Fibroblast of mammary gland (primary cell): ENCODE measurements around the gene FCAMR.

Experiments
- DNase-seq: peaks from one replicate; pipeline ENCODE4 v3.0.0-alpha.2; 2010; ENCODE audit warnings: low read depth
- H3K4me3 ChIP-seq: 2 replicates; pipeline ENCODE4 v1.5.1; 2011; ENCODE audit warnings: low read depth, mild to moderate bottlenecking, low read length, moderate library complexity; ENCODE audit not compliant: control insufficient read depth
- TF ChIP-seq, protein P1 (sequence below): conservative IDR thresholded peaks from 2 replicates; pipeline ENCODE4 v1.5.1; 2011; ENCODE audit warnings: low read depth, low read length, inconsistent platforms; ENCODE audit not compliant: control insufficient read depth, insufficient read depth

Gene FCAMR

DNA sequence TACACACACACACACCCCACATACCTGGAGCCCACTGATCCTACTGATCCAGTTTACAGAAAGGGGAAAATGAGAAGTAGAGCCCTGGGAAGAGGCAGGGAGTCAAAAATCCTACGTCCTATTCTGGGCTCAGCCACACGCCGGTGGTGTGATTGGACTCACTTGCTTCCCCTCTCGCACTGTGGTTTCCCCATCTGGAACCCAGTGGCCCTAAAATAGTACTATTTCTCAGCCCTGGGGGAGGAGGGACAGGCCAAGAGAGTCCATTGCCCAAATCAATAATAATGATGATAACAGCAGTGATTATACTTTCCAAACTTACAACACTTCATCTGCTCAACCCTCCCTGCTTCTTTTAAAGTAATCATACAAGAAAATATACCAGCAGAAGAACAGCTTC is 21.1 kb downstream of the FCAMR start:
- no peak for DNase-seq

DNA sequence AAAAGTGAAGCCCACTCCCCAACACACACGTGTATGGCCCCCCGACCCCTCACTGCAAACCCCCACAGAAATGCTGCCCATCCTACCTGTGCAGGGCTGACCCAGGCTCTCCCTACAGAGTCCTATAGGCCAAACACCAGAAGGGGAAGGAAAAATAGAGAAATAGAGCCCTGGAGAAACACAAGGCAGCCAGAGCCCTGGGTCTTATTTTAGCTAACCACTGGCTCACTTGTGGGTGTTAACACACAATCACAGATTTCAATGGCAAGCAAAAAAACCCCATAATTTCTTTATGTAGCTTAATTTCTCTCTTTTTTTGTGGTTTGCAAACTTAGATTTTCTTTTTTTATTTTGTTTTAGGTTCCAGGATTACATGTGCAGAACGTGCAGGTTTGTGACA is 23.0 kb downstream of the FCAMR start:
- no peak overlapping the region for H3K4me3 ChIP-seq
- no peak for DNase-seq
- TF ChIP-seq, protein P1, sequence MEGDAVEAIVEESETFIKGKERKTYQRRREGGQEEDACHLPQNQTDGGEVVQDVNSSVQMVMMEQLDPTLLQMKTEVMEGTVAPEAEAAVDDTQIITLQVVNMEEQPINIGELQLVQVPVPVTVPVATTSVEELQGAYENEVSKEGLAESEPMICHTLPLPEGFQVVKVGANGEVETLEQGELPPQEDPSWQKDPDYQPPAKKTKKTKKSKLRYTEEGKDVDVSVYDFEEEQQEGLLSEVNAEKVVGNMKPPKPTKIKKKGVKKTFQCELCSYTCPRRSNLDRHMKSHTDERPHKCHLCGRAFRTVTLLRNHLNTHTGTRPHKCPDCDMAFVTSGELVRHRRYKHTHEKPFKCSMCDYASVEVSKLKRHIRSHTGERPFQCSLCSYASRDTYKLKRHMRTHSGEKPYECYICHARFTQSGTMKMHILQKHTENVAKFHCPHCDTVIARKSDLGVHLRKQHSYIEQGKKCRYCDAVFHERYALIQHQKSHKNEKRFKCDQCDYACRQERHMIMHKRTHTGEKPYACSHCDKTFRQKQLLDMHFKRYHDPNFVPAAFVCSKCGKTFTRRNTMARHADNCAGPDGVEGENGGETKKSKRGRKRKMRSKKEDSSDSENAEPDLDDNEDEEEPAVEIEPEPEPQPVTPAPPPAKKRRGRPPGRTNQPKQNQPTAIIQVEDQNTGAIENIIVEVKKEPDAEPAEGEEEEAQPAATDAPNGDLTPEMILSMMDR: no peak

More for the DNA sequence above, 21.1 kb downstream of the FCAMR start:
- TF ChIP-seq, protein P1: no peak
- H3K4me3 ChIP-seq: no peak overlapping the region

DNA sequence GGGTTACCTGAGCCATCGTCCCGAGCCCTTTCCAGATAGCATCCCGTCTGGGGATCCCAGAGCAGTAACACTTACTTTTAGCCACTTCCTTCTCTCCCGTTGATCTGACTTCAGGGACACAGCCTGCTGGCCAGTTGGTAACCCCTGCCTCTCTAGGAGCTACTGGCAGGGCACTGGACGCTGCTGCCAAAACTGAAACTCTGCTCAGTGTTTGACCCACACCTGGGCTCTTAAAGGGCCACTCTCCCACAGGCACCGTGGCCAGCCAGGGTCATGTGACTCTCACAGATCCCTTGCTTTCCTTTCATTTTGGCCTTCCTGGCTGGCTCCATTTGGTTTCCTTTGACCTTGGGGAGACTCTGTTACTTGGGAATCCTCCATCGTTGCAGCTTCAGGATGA is 24.0 kb downstream of the FCAMR start, which contains the start of gene PIGR:
TSS of gene PIGR (minus strand) at position 206 of the 400 bp plus-strand sequence. CDS start 5,935 bp downstream, outside the sequence.
- H3K4me3 ChIP-seq: no peak within 1 kb of the TSS

DNA sequence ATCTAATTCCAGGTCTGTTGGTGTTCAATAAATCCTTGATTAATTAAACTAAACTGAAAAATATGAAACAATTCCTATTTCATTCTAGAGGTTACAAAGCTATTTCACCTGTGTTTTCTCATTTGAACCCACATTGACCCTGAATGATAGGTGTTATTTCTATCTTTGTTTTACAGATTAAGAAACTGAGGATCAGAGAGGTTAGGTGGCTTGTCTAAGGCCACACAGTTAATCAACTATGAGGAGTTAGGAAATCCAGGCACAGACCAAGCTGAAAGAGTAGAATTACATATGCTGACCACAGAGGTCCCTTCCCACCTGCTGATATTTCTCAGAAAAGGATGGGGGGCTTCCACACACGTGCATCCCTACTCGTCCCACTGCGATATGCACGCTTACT is 24.5 kb downstream of the FCAMR start:
- no peak overlapping the region for H3K4me3 ChIP-seq
- TF ChIP-seq, protein P1: no peak
- no peak for DNase-seq

More for the DNA sequence above, 24.0 kb downstream of the FCAMR start, which contains the start of gene PIGR:
- TF ChIP-seq, protein P1: no peak
- DNase-seq: no peak

DNA sequence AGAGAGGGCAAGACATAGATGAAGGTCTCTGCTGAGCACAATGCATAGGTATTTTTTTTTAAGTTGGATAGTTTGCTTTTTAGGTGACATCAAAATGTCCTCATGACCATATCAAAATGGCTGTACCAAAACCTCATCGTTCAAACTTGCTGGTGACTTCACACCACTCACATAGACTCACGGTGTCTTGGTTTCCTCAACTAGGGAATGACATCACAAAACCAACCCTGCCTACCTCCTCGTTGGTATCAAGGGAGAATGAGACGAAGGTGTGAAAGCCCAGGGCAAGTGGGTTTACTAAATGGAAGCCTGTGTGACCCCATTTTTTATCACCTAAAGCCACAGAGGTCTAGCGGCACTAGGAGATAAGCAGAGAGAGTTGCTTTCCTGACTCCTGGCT is 25.6 kb downstream of the FCAMR start:
- no peak overlapping the region for H3K4me3 ChIP-seq
- TF ChIP-seq, protein P1: no peak
- DNase-seq: no peak

DNA sequence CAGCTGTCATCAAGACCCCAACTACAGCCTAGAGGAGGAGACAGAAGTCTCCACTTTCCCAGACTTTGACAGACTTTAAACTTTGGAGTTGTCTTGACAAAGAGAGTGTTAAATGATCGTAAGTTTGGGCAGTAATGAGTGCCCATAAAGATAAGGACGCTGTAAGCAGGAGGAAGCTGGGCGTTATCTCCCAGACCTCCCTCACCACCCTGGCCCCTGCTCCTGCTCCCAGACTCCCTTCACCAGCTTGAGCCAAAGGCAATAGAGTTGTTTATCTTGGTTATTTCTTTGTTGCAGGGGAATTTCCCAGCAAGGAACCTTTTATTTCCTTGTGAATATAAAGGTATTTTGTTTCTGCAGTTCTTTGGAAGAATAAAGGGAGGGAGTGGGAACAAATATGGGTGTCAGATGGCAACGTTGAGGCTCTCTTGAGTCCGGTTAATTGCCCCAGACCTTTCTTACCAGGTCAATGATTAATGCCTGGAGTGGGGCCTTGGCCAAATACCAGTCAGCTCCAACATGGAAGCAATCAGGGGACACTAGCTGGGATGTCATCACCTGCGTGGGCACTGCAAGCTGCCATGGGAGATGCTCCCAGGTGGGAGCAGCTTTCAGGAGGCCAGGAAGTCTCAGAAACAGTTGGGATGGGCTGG is 28.4 kb downstream of the FCAMR start:
- DNase-seq: no peak
- TF ChIP-seq, protein P1: no peak
- no peak overlapping the region for H3K4me3 ChIP-seq
